NCI-H1436 treated with DMSO at 0.1 percent for 48 hours (cell line): Measurements from ENCODE around the gene SOX21.
A peak's percentile ranks its signal among the peaks of the same experiment; 100 is the strongest.

Experiments
- DNase-seq: peaks from one replicate; lab custom pipeline; 2025; lab: John Stamatoyannopoulos, UW

Gene SOX21

DNA sequence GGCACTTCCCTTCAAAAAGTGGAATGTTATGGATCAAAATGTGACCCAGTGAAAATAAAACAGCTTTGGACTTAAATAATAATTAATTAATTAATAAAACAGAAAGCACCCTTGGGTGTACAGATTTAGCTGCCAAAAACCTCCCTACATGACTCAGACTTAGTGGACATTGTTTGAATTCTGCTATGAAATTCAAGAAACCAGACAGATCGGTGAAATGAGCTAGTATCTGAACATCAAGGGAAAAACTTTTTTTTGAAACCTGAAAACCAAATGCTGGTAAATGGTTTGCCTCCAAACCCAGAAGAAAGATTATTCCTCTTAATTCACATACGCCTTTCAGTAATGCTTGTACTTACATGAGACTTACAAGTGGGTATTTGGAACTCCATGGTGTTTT is 33.5 kb downstream of the SOX21 start:
- no peak for DNase-seq

GRCh38 chr13:94677799-94678198 is 34.5 kb downstream of the SOX21 start:
- DNase-seq = no peak

DNA sequence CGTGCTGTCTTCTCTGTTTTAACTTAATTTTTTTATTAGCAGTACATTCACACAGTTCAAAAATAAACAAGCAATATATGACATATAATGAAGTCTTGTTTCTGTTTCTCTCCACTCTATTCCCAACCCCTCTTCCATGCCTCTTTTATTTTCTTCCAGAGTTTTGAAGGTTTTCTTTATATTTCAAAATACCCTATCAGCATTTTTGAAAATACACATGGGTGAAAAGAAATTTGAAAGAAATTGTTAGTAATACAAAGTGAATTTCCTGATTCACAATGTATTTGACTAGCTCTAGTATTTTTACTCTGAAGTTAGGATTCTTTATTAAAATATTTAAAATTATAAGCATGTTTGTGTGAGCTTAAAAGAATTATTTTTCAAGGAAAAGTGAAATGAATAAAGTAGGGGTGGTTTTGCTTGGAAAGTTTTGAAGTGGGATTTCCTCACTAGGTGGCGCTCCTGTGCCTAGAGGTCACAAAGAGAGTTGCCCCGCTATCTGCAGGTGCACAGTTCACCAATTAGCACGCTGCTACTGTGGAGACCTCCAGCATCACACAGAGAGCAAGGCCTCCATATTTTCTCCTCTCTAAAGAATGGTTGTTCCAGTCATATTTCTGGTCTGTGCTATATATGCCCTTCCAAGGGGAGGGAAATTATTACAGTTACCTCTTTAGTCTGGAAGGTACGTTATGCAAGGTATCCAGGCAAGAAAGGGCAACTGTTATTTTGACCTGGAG is 37.6 kb downstream of the SOX21 start:
- DNase-seq = peak; percentile 28

- no peak for DNase-seq
Measured at GRCh38 chr13:94673851-94674250, 38.5 kb downstream of the SOX21 start.

- DNase-seq = no peak
Measured at GRCh38 chr13:94672400-94672799, 39.9 kb downstream of the SOX21 start.

DNA sequence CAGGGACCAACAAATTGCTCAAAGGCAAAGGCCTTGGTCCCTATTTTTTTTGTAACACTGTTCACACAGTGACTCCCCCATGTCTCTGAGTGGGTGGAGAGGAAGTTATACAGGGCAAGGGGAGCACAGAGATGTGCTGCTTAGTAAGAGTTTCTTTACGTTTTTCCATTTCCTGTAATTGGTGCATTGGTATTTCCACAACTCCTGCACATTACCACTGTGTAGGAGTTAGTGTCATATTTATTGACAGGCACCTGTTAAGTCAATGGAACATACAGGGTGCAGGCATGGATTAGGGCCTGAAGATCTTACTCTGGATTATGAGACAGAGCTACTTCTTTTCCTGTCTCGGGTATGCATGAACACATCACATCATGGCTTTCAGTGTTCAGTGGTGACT is 45.2 kb downstream of the SOX21 start:
- no peak for DNase-seq

- DNase-seq = no peak
Measured at GRCh38 chr13:94666065-94666464, 46.3 kb downstream of the SOX21 start.

GRCh38 chr13:94664889-94665288 is 47.5 kb downstream of the SOX21 start:
- DNase-seq = no peak

- DNase-seq = no peak
Measured at GRCh38 chr13:94662274-94662945, 49.9 kb downstream of the SOX21 start.

DNA sequence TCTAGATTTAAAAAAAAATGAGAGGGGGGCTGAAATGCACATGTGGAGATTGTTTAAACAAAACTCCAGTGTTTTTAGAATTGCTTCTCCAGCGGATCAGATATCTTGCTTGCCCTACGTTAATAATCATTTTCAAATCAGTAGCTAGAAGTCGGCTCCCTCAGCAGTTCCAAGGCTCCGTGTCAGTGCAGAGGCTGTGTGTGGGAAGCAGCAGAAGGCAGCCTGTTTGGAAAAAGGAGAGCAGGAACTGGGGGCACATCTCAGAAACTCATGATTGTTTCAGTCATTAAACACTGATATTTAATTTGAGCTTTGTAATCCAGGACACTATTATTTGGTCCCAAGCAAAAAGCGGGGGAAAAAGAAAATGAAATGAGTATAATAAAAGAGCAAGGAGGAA is 50.9 kb downstream of the SOX21 start:
- no peak for DNase-seq

GRCh38 chr13:94660695-94661326 is 51.5 kb downstream of the SOX21 start:
- no peak for DNase-seq
